ENCODE results near the gene PIK3CB. TPM values are rescaled to one million over a fixed set of nuclear protein-coding genes. Genes with fewer than 3 reads are reported as not detected.

The PIK3CB gene
- total RNA-seq, 4 donors from 2014 or later = 36.6 to 44.0 (median 38.9) TPM

GRCh38 chr3:138873471-138874278 lies 38.9 kb upstream of the PIK3CB start:
- no peak for TF ChIP-seq CTCF (IDR thresholded peaks at IDR 0.05; ENCODE audit: low read depth)

GRCh38 chr3:138872632-138873031 lies 37.9 kb upstream of the PIK3CB start:
- no peak for TF ChIP-seq CTCF (IDR thresholded peaks at IDR 0.05; ENCODE audit: low read depth)

- no peak for TF ChIP-seq CTCF (IDR thresholded peaks at IDR 0.05; ENCODE audit: low read depth)
Measured at GRCh38 chr3:138867996-138868395, 33.3 kb upstream of the PIK3CB start.

GRCh38 chr3:138863776-138864113 lies 29.0 kb upstream of the PIK3CB start:
- no peak for TF ChIP-seq CTCF (IDR thresholded peaks at IDR 0.05; ENCODE audit: low read depth)

GRCh38 chr3:138862924-138863775 lies 28.4 kb upstream of the PIK3CB start:
- TF ChIP-seq CTCF (IDR thresholded peaks at IDR 0.05; ENCODE audit: low read depth) = no peak

GRCh38 chr3:138862531-138862923 lies 27.8 kb upstream of the PIK3CB start:
- no peak for TF ChIP-seq CTCF (IDR thresholded peaks at IDR 0.05; ENCODE audit: low read depth)

- TF ChIP-seq CTCF (IDR thresholded peaks at IDR 0.05; ENCODE audit: low read depth) = no peak
Measured at GRCh38 chr3:138861798-138862197, 27.1 kb upstream of the PIK3CB start.
